ENCODE results near the gene MLN. TPM values are rescaled to one million over a fixed set of nuclear protein-coding genes. Genes with fewer than 3 reads are reported as not detected.

MLN gene
- total RNA-seq, 2 experiments from 2014 or later, result not detected

- H3K36me3 Mint-ChIP-seq, result no peaks in the 10 kb centered on the region
- CTCF ChIA-PET, result interaction anchor here (0.6 to 3.2 kb wide), 7 partner anchors 8 to 294 kb away, joined by 3 to 15 read pairs (median 3); no protein-coding TSS in a partner anchor
- intact Hi-C loops (cut with micrococcal nuclease), result no loop called here
- DNase-seq, result no peak
- no peak overlapping the region for H3K4me3 Mint-ChIP-seq
- H3K4me1 Mint-ChIP-seq (ENCODE audit: low read depth), result no peaks in the 10 kb centered on the region
- no peaks in the 10 kb centered on the region for H3K9me3 Mint-ChIP-seq
- H3K27ac Mint-ChIP-seq, result no peak overlapping the region
- POLR2A ChIA-PET, result no interaction called here
- peaks cover 2% of the 10 kb centered on the region for H3K27me3 Mint-ChIP-seq
These were observed 43.7 kb downstream of the MLN start for GRCh38 chr6:33759887-33760629.

- Mint-ChIP-seq H3K27ac (no peak overlapping the region), H3K4me1 (ENCODE audit: low read depth) (no peaks in the 10 kb centered on the region), H3K27me3 (no peaks in the 10 kb centered on the region), H3K9me3 (no peaks in the 10 kb centered on the region), H3K4me3 (no peak overlapping the region), H3K36me3 (no peaks in the 10 kb centered on the region)
- CTCF ChIA-PET, result interaction anchor here (1.2 to 3.2 kb wide), 2 partner anchors 13 kb away, joined by 3 to 15 read pairs; no protein-coding TSS in a partner anchor
- intact Hi-C loops (cut with micrococcal nuclease), result no loop called here
- DNase-seq, result no peak
- POLR2A ChIA-PET, result no interaction called here
These were observed 45.0 kb downstream of the MLN start for GRCh38 chr6:33758815-33759216.

GRCh38 chr6:33757906-33758305 lies 45.9 kb downstream of the MLN start:
- no peaks in the 10 kb centered on the region for H3K9me3 Mint-ChIP-seq
- no peaks in the 10 kb centered on the region for H3K27me3 Mint-ChIP-seq
- no peak overlapping the region for H3K4me3 Mint-ChIP-seq
- H3K36me3 Mint-ChIP-seq, result no peaks in the 10 kb centered on the region
- intact Hi-C loops (cut with micrococcal nuclease), result no loop called here
- no peak for DNase-seq
- no peak overlapping the region for H3K27ac Mint-ChIP-seq
- ChIA-PET POLR2A (no interaction called here), CTCF (interaction anchor here (3.2 kb wide), 1 partner anchor 14 kb away, joined by 15 read pairs; no protein-coding TSS in a partner anchor)
- no peaks in the 10 kb centered on the region for H3K4me1 Mint-ChIP-seq (ENCODE audit: low read depth)

- Mint-ChIP-seq H3K27me3 (no peaks in the 10 kb centered on the region), H3K36me3 (no peaks in the 10 kb centered on the region), H3K4me1 (ENCODE audit: low read depth) (no peaks in the 10 kb centered on the region), H3K4me3 (no peak overlapping the region), H3K9me3 (no peaks in the 10 kb centered on the region), H3K27ac (no peak overlapping the region)
- intact Hi-C loops (cut with micrococcal nuclease), result no loop called here
- DNase-seq, result no peak
- POLR2A ChIA-PET, result no interaction called here
- CTCF ChIA-PET, result interaction anchor here (3.2 kb wide), 1 partner anchor 14 kb away, joined by 15 read pairs; no protein-coding TSS in a partner anchor
These were observed 46.7 kb downstream of the MLN start for GRCh38 chr6:33757113-33757512.

- H3K9me3 Mint-ChIP-seq, result no peaks in the 10 kb centered on the region
- H3K27me3 Mint-ChIP-seq, result no peaks in the 10 kb centered on the region
- no peak for DNase-seq
- H3K4me3 Mint-ChIP-seq, result no peak overlapping the region
- ChIA-PET CTCF (no interaction called here), POLR2A (no interaction called here)
- intact Hi-C loops (cut with micrococcal nuclease), result no loop called here
- no peaks in the 10 kb centered on the region for H3K36me3 Mint-ChIP-seq
- no peaks in the 10 kb centered on the region for H3K4me1 Mint-ChIP-seq (ENCODE audit: low read depth)
- no peak overlapping the region for H3K27ac Mint-ChIP-seq
These were observed 47.4 kb downstream of the MLN start for GRCh38 chr6:33756211-33756954.

- no peak overlapping the region for H3K4me3 Mint-ChIP-seq
- no peaks in the 10 kb centered on the region for H3K27me3 Mint-ChIP-seq
- H3K4me1 Mint-ChIP-seq (ENCODE audit: low read depth), result no peaks in the 10 kb centered on the region
- no peaks in the 10 kb centered on the region for H3K36me3 Mint-ChIP-seq
- H3K9me3 Mint-ChIP-seq, result no peaks in the 10 kb centered on the region
- CTCF ChIA-PET, result no interaction called here
- POLR2A ChIA-PET, result no interaction called here
- no peak for DNase-seq
- intact Hi-C loops (cut with micrococcal nuclease), result no loop called here
- H3K27ac Mint-ChIP-seq, result no peak overlapping the region
These were observed 48.5 kb downstream of the MLN start for GRCh38 chr6:33755070-33755869.

GRCh38 chr6:33754222-33754621 lies 49.6 kb downstream of the MLN start:
- Mint-ChIP-seq H3K9me3 (no peaks in the 10 kb centered on the region), H3K27me3 (no peaks in the 10 kb centered on the region), H3K27ac (no peak overlapping the region), H3K4me3 (no peak overlapping the region), H3K36me3 (no peaks in the 10 kb centered on the region), H3K4me1 (ENCODE audit: low read depth) (no peaks in the 10 kb centered on the region)
- intact Hi-C loops (cut with micrococcal nuclease), result no loop called here
- CTCF ChIA-PET, result interaction anchor here (1.2 kb wide), 1 partner anchor 15 kb away, joined by 3 read pairs; no protein-coding TSS in a partner anchor
- POLR2A ChIA-PET, result no interaction called here
- no peak for DNase-seq

- Mint-ChIP-seq H3K27ac (no peak overlapping the region), H3K4me1 (ENCODE audit: low read depth) (no peaks in the 10 kb centered on the region), H3K27me3 (no peaks in the 10 kb centered on the region), H3K36me3 (no peaks in the 10 kb centered on the region), H3K4me3 (no peak overlapping the region), H3K9me3 (no peaks in the 10 kb centered on the region)
- intact Hi-C loops (cut with micrococcal nuclease), result no loop called here
- DNase-seq, result no peak
- ChIA-PET POLR2A (no interaction called here), CTCF (no interaction called here)
These were observed 51.2 kb downstream of the MLN start for GRCh38 chr6:33752646-33753015.

GRCh38 chr6:33751771-33752645 lies 51.8 kb downstream of the MLN start:
- ChIA-PET POLR2A (no interaction called here), CTCF (no interaction called here)
- Mint-ChIP-seq H3K27me3 (no peaks in the 10 kb centered on the region), H3K9me3 (no peaks in the 10 kb centered on the region), H3K36me3 (no peaks in the 10 kb centered on the region), H3K27ac (no peak overlapping the region), H3K4me3 (no peak overlapping the region), H3K4me1 (ENCODE audit: low read depth) (no peaks in the 10 kb centered on the region)
- intact Hi-C loops (cut with micrococcal nuclease), result no loop called here
- no peak for DNase-seq

GRCh38 chr6:33750244-33750991 lies 53.4 kb downstream of the MLN start:
- no peak overlapping the region for H3K27ac Mint-ChIP-seq
- ChIA-PET CTCF (interaction anchor here (0.7 to 1.0 kb wide), 2 partner anchors 21 to 50 kb away, joined by 3 to 4 read pairs; no protein-coding TSS in a partner anchor), POLR2A (no interaction called here)
- H3K9me3 Mint-ChIP-seq, result no peaks in the 10 kb centered on the region
- H3K27me3 Mint-ChIP-seq, result no peaks in the 10 kb centered on the region
- no peaks in the 10 kb centered on the region for H3K4me1 Mint-ChIP-seq (ENCODE audit: low read depth)
- no peak for DNase-seq
- H3K4me3 Mint-ChIP-seq, result no peak overlapping the region
- no peaks in the 10 kb centered on the region for H3K36me3 Mint-ChIP-seq
- intact Hi-C loops (cut with micrococcal nuclease), result no loop called here

- DNase-seq, result no peak
- H3K36me3 Mint-ChIP-seq, result no peaks in the 10 kb centered on the region
- H3K4me1 Mint-ChIP-seq (ENCODE audit: low read depth), result no peaks in the 10 kb centered on the region
- H3K4me3 Mint-ChIP-seq, result no peak overlapping the region
- no peaks in the 10 kb centered on the region for H3K27me3 Mint-ChIP-seq
- intact Hi-C loops (cut with micrococcal nuclease), result no loop called here
- ChIA-PET POLR2A (no interaction called here), CTCF (interaction anchor here (0.7 kb wide), 1 partner anchor 22 kb away, joined by 4 read pairs; no protein-coding TSS in a partner anchor)
- H3K27ac Mint-ChIP-seq, result no peak overlapping the region
- H3K9me3 Mint-ChIP-seq, result no peaks in the 10 kb centered on the region
These were observed 54.4 kb downstream of the MLN start for GRCh38 chr6:33749401-33749800.
